Endothelial cell of umbilical vein (primary cell): ENCODE results near the gene MEGF10.

Source experiments
- CTCF ChIP-seq, 2 donors: IDR thresholded peaks; 1 replicate in 1 of 2; 2 replicates in 1 of 2; pipeline ENCODE4 v1.5.1; 2011; ENCODE audit warnings: low read length in 2 of 2, mild to moderate bottlenecking in 2 of 2, moderate library complexity in 2 of 2, control low read depth in 1 of 2, inconsistent platforms in 1 of 2, low read depth in 1 of 2; ENCODE audit not compliant: insufficient read depth in 1 of 2; ENCODE audit errors: extremely low read depth in 1 of 2
- EZH2 ChIP-seq: IDR thresholded peaks from 2 replicates; pipeline ENCODE4 v1.6.1; 2012; ENCODE audit warnings: borderline replicate concordance, low read depth, mild to moderate bottlenecking, moderate library complexity, low read length, inconsistent platforms; ENCODE audit not compliant: severe bottlenecking
- JUN ChIP-seq: IDR thresholded peaks from 2 replicates; pipeline ENCODE4 v1.6.1; 2011; ENCODE audit warnings: borderline replicate concordance, low read depth; ENCODE audit not compliant: insufficient read length, insufficient read depth

- TF ChIP-seq CTCF (IDR thresholded peaks at IDR 0.05; ENCODE audit: extremely low read depth in 1 of 2, insufficient read depth in 1 of 2, low read depth in 1 of 2, low read length in 2 of 2) = no peak
- no peak for TF ChIP-seq JUN
- no peak for TF ChIP-seq EZH2
Observed at GRCh38 chr5:127320032-127320965, 29.7 kb downstream of the MEGF10 start.
